HG02798 (cell line): ENCODE data around the gene DMD.
"Not testable (repeated sequence)": the region's sequence is repeated elsewhere in the genome, so short reads cannot be mapped to it uniquely, and the experiment has no call there.

Experiments
- ATAC-seq: cut with Tn5 transposase; IDR thresholded peaks from one replicate; pipeline ENCODE4 v1.9.1; 2021; ENCODE audit warnings: mild to moderate bottlenecking; ENCODE audit not compliant: unreplicated experiment, poor library complexity

DMD gene

GRCh38 chrX:31508338-31508737 lies 1703.0 kb downstream of the DMD start:
- no peak for ATAC-seq

- no peak for ATAC-seq
These were observed 1704.4 kb downstream of the DMD start for GRCh38 chrX:31506928-31507327.

- ATAC-seq = no peak
These were observed 1705.0 kb downstream of the DMD start for GRCh38 chrX:31506360-31506759.

- no peak for ATAC-seq
These were observed 1710.4 kb downstream of the DMD start for GRCh38 chrX:31500921-31501320.

- no peak for ATAC-seq
These were observed 1712.2 kb downstream of the DMD start for GRCh38 chrX:31499109-31499508.

GRCh38 chrX:31497086-31497485 lies 1714.3 kb downstream of the DMD start:
- no peak for ATAC-seq

- ATAC-seq = no peak
These were observed 1723.4 kb downstream of the DMD start for GRCh38 chrX:31487951-31488350.

- no peak for ATAC-seq
These were observed 1728.0 kb downstream of the DMD start for GRCh38 chrX:31483336-31483735.

GRCh38 chrX:31480696-31481095 lies 1730.7 kb downstream of the DMD start:
- no peak for ATAC-seq

GRCh38 chrX:31471229-31471628 lies 1740.1 kb downstream of the DMD start:
- no peak for ATAC-seq

GRCh38 chrX:31470753-31471152 lies 1740.6 kb downstream of the DMD start:
- not testable (repeated sequence) for ATAC-seq

GRCh38 chrX:31464306-31464915 lies 1746.9 kb downstream of the DMD start:
- ATAC-seq = no peak

- no peak for ATAC-seq
These were observed 1750.1 kb downstream of the DMD start for GRCh38 chrX:31461266-31461665.

- no peak for ATAC-seq
These were observed 1752.0 kb downstream of the DMD start for GRCh38 chrX:31459361-31459760.

- ATAC-seq = no peak
These were observed 1761.4 kb downstream of the DMD start for GRCh38 chrX:31449965-31450364.

GRCh38 chrX:31449081-31449480 lies 1762.3 kb downstream of the DMD start:
- no peak for ATAC-seq

GRCh38 chrX:31445542-31445941 lies 1765.8 kb downstream of the DMD start:
- no peak for ATAC-seq

GRCh38 chrX:31443654-31444053 lies 1767.7 kb downstream of the DMD start:
- ATAC-seq = no peak

GRCh38 chrX:31440546-31440945 lies 1770.8 kb downstream of the DMD start:
- no peak for ATAC-seq

- ATAC-seq = no peak
These were observed 1774.9 kb downstream of the DMD start for GRCh38 chrX:31436424-31436823.

GRCh38 chrX:31435592-31435991 lies 1775.8 kb downstream of the DMD start:
- no peak for ATAC-seq

- no peak for ATAC-seq
These were observed 1777.5 kb downstream of the DMD start for GRCh38 chrX:31433856-31434255.

- no peak for ATAC-seq
These were observed 1781.4 kb downstream of the DMD start for GRCh38 chrX:31429915-31430314.
